Tibial nerve (tissue), 4 donors: ENCODE measurements around the gene MYO1D. TPM values are rescaled to one million over a fixed set of nuclear protein-coding genes. Genes with fewer than 3 reads are reported as not detected.

Experiments used
- DNase-seq, 2 donors: peaks; one replicate each; pipeline ENCODE4 v3.0.0-alpha.2; 2019; ENCODE audit warnings: low spot score in 2 of 2
- H3K27ac ChIP-seq, 4 donors: fragments of 200-600 bp; sonication (generic) in 3 of 4; one replicate each; pipeline ENCODE4 v1.5.1; 2017 to 2019; ENCODE audit warnings: mild to moderate bottlenecking in 1 of 4
- H3K27me3 ChIP-seq, 2 donors: fragments of 200-600 bp; sonication (generic) in 1 of 2; one replicate each; pipeline versions ENCODE4 v1.5.1 to v1.6.0; 2017 to 2019
- H3K36me3 ChIP-seq, 3 donors: fragments of 200-600 bp; sonication (generic); one replicate each; pipeline ENCODE4 v1.5.1; 2018 to 2019
- H3K4me1 ChIP-seq, 4 donors: fragments of 200-600 bp; sonication (generic) in 3 of 4; one replicate each; pipeline ENCODE4 v1.5.1; 2017 to 2019
- H3K4me3 ChIP-seq, 4 donors: fragments of 200-600 bp; sonication (generic) in 3 of 4; one replicate each; pipeline ENCODE4 v1.5.1; 2017 to 2019; ENCODE audit warnings: mild to moderate bottlenecking in 1 of 4, moderate library complexity in 1 of 4
- H3K9me3 ChIP-seq, 4 donors: fragments of 200-600 bp; sonication (generic) in 3 of 4; one replicate each; pipeline ENCODE4 v1.5.1; 2017 to 2019
- CTCF ChIP-seq, 5 experiments: fragments of 200-600 bp in 3 of 5; fragments of 450-650 bp in 2 of 5; sonication (generic) in 3 of 5; IDR thresholded peaks; one replicate each; pipeline ENCODE4 v1.5.1; 2016 to 2019; ENCODE audit warnings: antibody characterized with exemption in 5 of 5, mild to moderate bottlenecking in 3 of 5, moderate library complexity in 2 of 5
- EP300 ChIP-seq, 2 donors: sonication (generic); formaldehyde crosslinking; IDR thresholded peaks; one replicate each; pipeline ENCODE4 v1.6.1; 2017; ENCODE audit warnings: antibody characterized with exemption in 2 of 2, mild to moderate bottlenecking in 1 of 2
- POLR2A ChIP-seq, 2 donors: fragments of 450-650 bp; IDR thresholded peaks; one replicate each; pipeline ENCODE4 v1.6.1; 2017; ENCODE audit warnings: antibody characterized with exemption in 2 of 2, mild to moderate bottlenecking in 2 of 2, moderate library complexity in 2 of 2
- WGBS, 2 donors: methylation state at CpG; one replicate each; pipeline ENCODE4 v1.1.5; 2018; 5-methylcytosine and 5-hydroxymethylcytosine counted together
- total RNA-seq, 4 donors: library from RNA; depleted of rRNA; stranded (reverse); fragments of >200 nt; gene quantifications; one replicate each; pipeline ENCODE4 v1.1.0, GENCODE V29; 2016

Gene MYO1D
- total RNA-seq, 4 donors from 2014 or later, result 28.5 to 49.6 (median 42.4) TPM

GRCh38 chr17:32623196-32623595 lies 253.7 kb downstream of the MYO1D start:
- Histone ChIP-seq H3K4me3 (no peak overlapping the region), H3K4me1 (no peaks in the 10 kb centered on the region), H3K27ac (no peak overlapping the region), H3K9me3 (no peaks in the 10 kb centered on the region), H3K36me3 (no peaks in the 10 kb centered on the region), H3K27me3 (no peaks in the 10 kb centered on the region)
- no peak for TF ChIP-seq POLR2A (IDR thresholded peaks at IDR 0.05)
- no peak for TF ChIP-seq EP300 (IDR thresholded peaks at IDR 0.05)
- TF ChIP-seq CTCF (IDR thresholded peaks at IDR 0.05), result no peak
- no peak for DNase-seq
- 21 to 43% methylated on average over 2 of the region's 2 CpGs for WGBS, 2 donors

GRCh38 chr17:32622540-32622939 lies 254.4 kb downstream of the MYO1D start:
- 85 to 93% methylated on average over 4 of the region's 4 CpGs for WGBS, 2 donors
- no peak for TF ChIP-seq EP300 (IDR thresholded peaks at IDR 0.05)
- no peak for TF ChIP-seq CTCF (IDR thresholded peaks at IDR 0.05)
- TF ChIP-seq POLR2A (IDR thresholded peaks at IDR 0.05), result no peak
- H3K4me1 ChIP-seq, result no peaks in the 10 kb centered on the region
- H3K9me3 ChIP-seq, result no peaks in the 10 kb centered on the region
- H3K27ac ChIP-seq, result no peak overlapping the region
- no peaks in the 10 kb centered on the region for H3K36me3 ChIP-seq
- DNase-seq, result no peak
- no peaks in the 10 kb centered on the region for H3K27me3 ChIP-seq
- H3K4me3 ChIP-seq, result no peak overlapping the region

GRCh38 chr17:32621612-32622312 lies 255.2 kb downstream of the MYO1D start:
- Histone ChIP-seq H3K4me3 (no peak overlapping the region), H3K36me3 (no peaks in the 10 kb centered on the region), H3K27ac (no peak overlapping the region), H3K27me3 (no peaks in the 10 kb centered on the region), H3K9me3 (no peaks in the 10 kb centered on the region), H3K4me1 (no peaks in the 10 kb centered on the region)
- WGBS, 2 donors, result 57 to 61% methylated on average over 3 of the region's 3 CpGs
- TF ChIP-seq EP300 (IDR thresholded peaks at IDR 0.05) (no peak), CTCF (IDR thresholded peaks at IDR 0.05) (no peak), POLR2A (IDR thresholded peaks at IDR 0.05) (no peak)
- DNase-seq, result no peak

GRCh38 chr17:32615326-32615725 lies 261.6 kb downstream of the MYO1D start:
- no peaks in the 10 kb centered on the region for H3K4me1 ChIP-seq
- 70 to 73% methylated on average over 3 of the region's 3 CpGs for WGBS, 2 donors
- DNase-seq, result no peak
- no peaks in the 10 kb centered on the region for H3K36me3 ChIP-seq
- no peaks in the 10 kb centered on the region for H3K9me3 ChIP-seq
- no peak overlapping the region for H3K4me3 ChIP-seq
- H3K27me3 ChIP-seq, result no peaks in the 10 kb centered on the region
- no peak for TF ChIP-seq EP300 (IDR thresholded peaks at IDR 0.05)
- no peak overlapping the region for H3K27ac ChIP-seq

- TF ChIP-seq CTCF (IDR thresholded peaks at IDR 0.05) (no peak), POLR2A (IDR thresholded peaks at IDR 0.05) (no peak), EP300 (IDR thresholded peaks at IDR 0.05) (no peak)
Observed at GRCh38 chr17:32610943-32611342, 266.0 kb downstream of the MYO1D start.

More at GRCh38 chr17:32610943-32611342, 266.0 kb downstream of the MYO1D start:
- Histone ChIP-seq H3K27me3 (no peaks in the 10 kb centered on the region), H3K4me1 (no peaks in the 10 kb centered on the region), H3K9me3 (no peaks in the 10 kb centered on the region), H3K4me3 (no peak overlapping the region), H3K27ac (no peak overlapping the region), H3K36me3 (no peaks in the 10 kb centered on the region)
- no peak for DNase-seq
- WGBS, 2 donors, result 92 to 96% methylated on average over 6 of the region's 6 CpGs
